ENCODE results near the gene FBXL14. TPM values are rescaled to one million over a fixed set of nuclear protein-coding genes. Genes with fewer than 3 reads are reported as not detected.

FBXL14 gene
- total and polyA plus RNA-seq, 4 donors: 0.67 to 7.5 (median 4.9) TPM

DNA sequence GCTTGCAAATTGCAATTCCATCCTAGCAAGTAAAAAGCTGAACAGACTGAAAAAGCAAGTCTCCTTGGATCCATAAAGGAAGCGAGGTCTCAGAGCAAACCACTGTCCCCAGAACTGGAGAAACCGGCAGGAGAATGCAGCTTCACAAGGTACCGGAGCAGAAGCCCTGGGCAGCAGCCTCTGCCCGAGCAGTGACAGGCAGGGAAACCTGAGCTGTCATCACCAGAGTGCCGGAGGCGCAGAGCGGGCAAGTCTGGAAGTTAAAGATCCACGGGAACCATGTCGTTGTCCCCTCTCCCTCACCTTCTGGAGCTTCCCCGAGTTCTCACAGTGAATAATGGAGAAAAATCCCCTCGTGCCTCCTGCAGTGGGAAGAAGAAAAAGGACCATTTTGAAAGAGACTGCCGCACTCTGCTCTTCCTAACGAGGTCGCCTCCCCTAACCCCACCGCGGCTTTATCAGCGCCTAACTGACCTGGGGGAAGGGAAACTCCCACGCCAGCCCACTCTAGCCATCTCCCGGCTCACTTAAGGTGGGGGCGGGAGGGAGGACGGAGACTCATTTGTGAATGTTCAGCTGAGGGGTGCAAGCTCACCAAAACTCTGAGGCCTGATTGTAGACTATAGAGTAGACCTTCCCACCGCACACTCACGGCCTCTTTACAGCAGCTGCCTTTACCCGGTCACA is 27.8 kb downstream of the FBXL14 start:
- no peak overlapping the region for H3K9ac ChIP-seq (ENCODE audit: low read depth in 1 of 2, low read length in 2 of 2)
- peak; percentile 41 for DNase-seq (ENCODE audit: low spot score)
- TF ChIP-seq, protein P1, sequence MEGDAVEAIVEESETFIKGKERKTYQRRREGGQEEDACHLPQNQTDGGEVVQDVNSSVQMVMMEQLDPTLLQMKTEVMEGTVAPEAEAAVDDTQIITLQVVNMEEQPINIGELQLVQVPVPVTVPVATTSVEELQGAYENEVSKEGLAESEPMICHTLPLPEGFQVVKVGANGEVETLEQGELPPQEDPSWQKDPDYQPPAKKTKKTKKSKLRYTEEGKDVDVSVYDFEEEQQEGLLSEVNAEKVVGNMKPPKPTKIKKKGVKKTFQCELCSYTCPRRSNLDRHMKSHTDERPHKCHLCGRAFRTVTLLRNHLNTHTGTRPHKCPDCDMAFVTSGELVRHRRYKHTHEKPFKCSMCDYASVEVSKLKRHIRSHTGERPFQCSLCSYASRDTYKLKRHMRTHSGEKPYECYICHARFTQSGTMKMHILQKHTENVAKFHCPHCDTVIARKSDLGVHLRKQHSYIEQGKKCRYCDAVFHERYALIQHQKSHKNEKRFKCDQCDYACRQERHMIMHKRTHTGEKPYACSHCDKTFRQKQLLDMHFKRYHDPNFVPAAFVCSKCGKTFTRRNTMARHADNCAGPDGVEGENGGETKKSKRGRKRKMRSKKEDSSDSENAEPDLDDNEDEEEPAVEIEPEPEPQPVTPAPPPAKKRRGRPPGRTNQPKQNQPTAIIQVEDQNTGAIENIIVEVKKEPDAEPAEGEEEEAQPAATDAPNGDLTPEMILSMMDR (IDR thresholded peaks at IDR 0.05; ENCODE audit: low read depth, low read length, missing input control): no peak
- TF ChIP-seq RXRA (IDR thresholded peaks at IDR 0.05): no peak
- TF ChIP-seq, protein P2, sequence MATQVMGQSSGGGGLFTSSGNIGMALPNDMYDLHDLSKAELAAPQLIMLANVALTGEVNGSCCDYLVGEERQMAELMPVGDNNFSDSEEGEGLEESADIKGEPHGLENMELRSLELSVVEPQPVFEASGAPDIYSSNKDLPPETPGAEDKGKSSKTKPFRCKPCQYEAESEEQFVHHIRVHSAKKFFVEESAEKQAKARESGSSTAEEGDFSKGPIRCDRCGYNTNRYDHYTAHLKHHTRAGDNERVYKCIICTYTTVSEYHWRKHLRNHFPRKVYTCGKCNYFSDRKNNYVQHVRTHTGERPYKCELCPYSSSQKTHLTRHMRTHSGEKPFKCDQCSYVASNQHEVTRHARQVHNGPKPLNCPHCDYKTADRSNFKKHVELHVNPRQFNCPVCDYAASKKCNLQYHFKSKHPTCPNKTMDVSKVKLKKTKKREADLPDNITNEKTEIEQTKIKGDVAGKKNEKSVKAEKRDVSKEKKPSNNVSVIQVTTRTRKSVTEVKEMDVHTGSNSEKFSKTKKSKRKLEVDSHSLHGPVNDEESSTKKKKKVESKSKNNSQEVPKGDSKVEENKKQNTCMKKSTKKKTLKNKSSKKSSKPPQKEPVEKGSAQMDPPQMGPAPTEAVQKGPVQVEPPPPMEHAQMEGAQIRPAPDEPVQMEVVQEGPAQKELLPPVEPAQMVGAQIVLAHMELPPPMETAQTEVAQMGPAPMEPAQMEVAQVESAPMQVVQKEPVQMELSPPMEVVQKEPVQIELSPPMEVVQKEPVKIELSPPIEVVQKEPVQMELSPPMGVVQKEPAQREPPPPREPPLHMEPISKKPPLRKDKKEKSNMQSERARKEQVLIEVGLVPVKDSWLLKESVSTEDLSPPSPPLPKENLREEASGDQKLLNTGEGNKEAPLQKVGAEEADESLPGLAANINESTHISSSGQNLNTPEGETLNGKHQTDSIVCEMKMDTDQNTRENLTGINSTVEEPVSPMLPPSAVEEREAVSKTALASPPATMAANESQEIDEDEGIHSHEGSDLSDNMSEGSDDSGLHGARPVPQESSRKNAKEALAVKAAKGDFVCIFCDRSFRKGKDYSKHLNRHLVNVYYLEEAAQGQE (IDR thresholded peaks at IDR 0.05): no peak
- no peak for TF ChIP-seq EGR1 (IDR thresholded peaks at IDR 0.05; ENCODE audit: low read depth in 2 of 2)
- TF ChIP-seq, protein P3, sequence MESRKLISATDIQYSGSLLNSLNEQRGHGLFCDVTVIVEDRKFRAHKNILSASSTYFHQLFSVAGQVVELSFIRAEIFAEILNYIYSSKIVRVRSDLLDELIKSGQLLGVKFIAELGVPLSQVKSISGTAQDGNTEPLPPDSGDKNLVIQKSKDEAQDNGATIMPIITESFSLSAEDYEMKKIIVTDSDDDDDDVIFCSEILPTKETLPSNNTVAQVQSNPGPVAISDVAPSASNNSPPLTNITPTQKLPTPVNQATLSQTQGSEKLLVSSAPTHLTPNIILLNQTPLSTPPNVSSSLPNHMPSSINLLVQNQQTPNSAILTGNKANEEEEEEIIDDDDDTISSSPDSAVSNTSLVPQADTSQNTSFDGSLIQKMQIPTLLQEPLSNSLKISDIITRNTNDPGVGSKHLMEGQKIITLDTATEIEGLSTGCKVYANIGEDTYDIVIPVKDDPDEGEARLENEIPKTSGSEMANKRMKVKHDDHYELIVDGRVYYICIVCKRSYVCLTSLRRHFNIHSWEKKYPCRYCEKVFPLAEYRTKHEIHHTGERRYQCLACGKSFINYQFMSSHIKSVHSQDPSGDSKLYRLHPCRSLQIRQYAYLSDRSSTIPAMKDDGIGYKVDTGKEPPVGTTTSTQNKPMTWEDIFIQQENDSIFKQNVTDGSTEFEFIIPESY (IDR thresholded peaks at IDR 0.05): no peak
- TF ChIP-seq HNF4G (IDR thresholded peaks at IDR 0.05): no peak
- no peak for TF ChIP-seq YY1 (IDR thresholded peaks at IDR 0.05)
- TF ChIP-seq FOXA2 (IDR thresholded peaks at IDR 0.05): no peak
- no peak for TF ChIP-seq HNF4A (conservative IDR thresholded peaks at IDR 0.05)
- TF ChIP-seq, protein P4, sequence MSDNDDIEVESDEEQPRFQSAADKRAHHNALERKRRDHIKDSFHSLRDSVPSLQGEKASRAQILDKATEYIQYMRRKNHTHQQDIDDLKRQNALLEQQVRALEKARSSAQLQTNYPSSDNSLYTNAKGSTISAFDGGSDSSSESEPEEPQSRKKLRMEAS (IDR thresholded peaks at IDR 0.05): no peak
- no peak for TF ChIP-seq SP1 (IDR thresholded peaks at IDR 0.05)
- no peak for TF ChIP-seq RAD21 (IDR thresholded peaks at IDR 0.05)
- no peak for TF ChIP-seq TAF1 (conservative IDR thresholded peaks at IDR 0.05)
- no peak for TF ChIP-seq GABPA (IDR thresholded peaks at IDR 0.05 in 1 of 2, conservative IDR thresholded peaks at IDR 0.05 in 1 of 2)
- no peak overlapping the region for H3K27ac ChIP-seq (ENCODE audit: low read depth in 1 of 2, low read length in 2 of 2)
- no peaks in the 10 kb centered on the region for H3K9me3 ChIP-seq (ENCODE audit: control insufficient read depth in 4 of 4, low read length in 3 of 4)
- H3K4me1 ChIP-seq (ENCODE audit: control insufficient read depth in 4 of 4, insufficient read depth in 4 of 4, low read length in 3 of 4): no peaks in the 10 kb centered on the region
- H3K4me3 ChIP-seq (ENCODE audit: low read depth in 1 of 3, low read length in 3 of 3): no peak overlapping the region
- no peaks in the 10 kb centered on the region for H3K27me3 ChIP-seq (ENCODE audit: control insufficient read depth in 4 of 4, insufficient read depth in 4 of 4, low read length in 3 of 4)
- 86% methylated on average over 24 of the region's 24 CpGs for WGBS
- no peaks in the 10 kb centered on the region for H3K36me3 ChIP-seq (ENCODE audit: control insufficient read depth in 4 of 4, insufficient read depth in 3 of 4, low read depth in 1 of 4, low read length in 3 of 4)

DNA sequence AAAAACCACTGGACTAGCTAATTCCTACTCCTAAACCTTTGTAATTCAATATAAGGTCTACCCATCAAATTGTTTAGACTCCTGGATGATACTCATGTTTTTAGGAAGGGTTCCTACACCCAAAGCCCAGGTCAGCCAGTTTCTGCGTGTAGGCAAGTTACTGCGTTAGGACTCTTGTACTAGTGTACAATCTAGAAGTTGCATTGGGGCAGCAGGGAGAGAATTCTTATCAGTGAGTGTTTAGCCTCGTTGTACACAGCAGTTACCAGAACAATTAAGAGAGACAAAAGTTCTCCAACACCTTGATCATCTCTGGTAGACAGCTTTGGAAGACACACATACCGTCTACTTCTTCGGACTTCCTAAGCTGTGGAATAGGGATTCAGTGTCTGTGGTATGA is 29.2 kb downstream of the FBXL14 start:
- Histone ChIP-seq H3K36me3 (ENCODE audit: control insufficient read depth in 4 of 4, insufficient read depth in 3 of 4, low read depth in 1 of 4, low read length in 3 of 4) (no peaks in the 10 kb centered on the region), H3K27me3 (ENCODE audit: control insufficient read depth in 4 of 4, insufficient read depth in 4 of 4, low read length in 3 of 4) (no peaks in the 10 kb centered on the region), H3K9ac (ENCODE audit: low read depth in 1 of 2, low read length in 2 of 2) (no peak overlapping the region), H3K4me3 (ENCODE audit: low read depth in 1 of 3, low read length in 3 of 3) (no peak overlapping the region), H3K27ac (ENCODE audit: low read depth in 1 of 2, low read length in 2 of 2) (no peak overlapping the region), H3K9me3 (ENCODE audit: control insufficient read depth in 4 of 4, low read length in 3 of 4) (no peaks in the 10 kb centered on the region), H3K4me1 (ENCODE audit: control insufficient read depth in 4 of 4, insufficient read depth in 4 of 4, low read length in 3 of 4) (no peaks in the 10 kb centered on the region)
- DNase-seq (ENCODE audit: low spot score): no peak
- TF ChIP-seq HNF4A (conservative IDR thresholded peaks at IDR 0.05): no peak
- TF ChIP-seq, protein P4 (IDR thresholded peaks at IDR 0.05): no peak
- TF ChIP-seq SP1 (IDR thresholded peaks at IDR 0.05): no peak
- TF ChIP-seq EGR1 (IDR thresholded peaks at IDR 0.05; ENCODE audit: low read depth in 2 of 2): no peak
- TF ChIP-seq FOXA2 (IDR thresholded peaks at IDR 0.05): no peak
- no peak for TF ChIP-seq GABPA (IDR thresholded peaks at IDR 0.05 in 1 of 2, conservative IDR thresholded peaks at IDR 0.05 in 1 of 2)
- TF ChIP-seq, protein P5, sequence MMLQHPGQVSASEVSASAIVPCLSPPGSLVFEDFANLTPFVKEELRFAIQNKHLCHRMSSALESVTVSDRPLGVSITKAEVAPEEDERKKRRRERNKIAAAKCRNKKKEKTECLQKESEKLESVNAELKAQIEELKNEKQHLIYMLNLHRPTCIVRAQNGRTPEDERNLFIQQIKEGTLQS (IDR thresholded peaks at IDR 0.05): no peak
- TF ChIP-seq, protein P2 (IDR thresholded peaks at IDR 0.05): no peak
- 93% methylated on average over 5 of the region's 5 CpGs for WGBS
